ENCODE data around the gene PICALM. TPM values are rescaled to one million over a fixed set of nuclear protein-coding genes. Genes with fewer than 3 reads are reported as not detected.

The PICALM gene
- total and polyA plus RNA-seq, 9 of the 15 experiments (the other 6 are each of a cell fraction or from before 2014, with no cell fraction given), result 41.3 to 990 (median 309) TPM

GRCh38 chr11:86058360-86058759 is 10.5 kb downstream of the PICALM start:
- Histone ChIP-seq H3K27ac (ENCODE audit: extremely low read depth, low read depth, low read length) (peak overlapping the region; percentile 90; the same call in 1 of the 3 replicates), H2AFZ (ENCODE audit: low read depth, low read length) (no peak overlapping the region), H3K9ac (ENCODE audit: insufficient read depth in 1 of 2, low read depth in 2 of 2, low read length in 2 of 2) (peak overlapping the region in 1 of 2 experiments; percentile 91; a peak in 2 of 4 replicates), H3K79me2 (ENCODE audit: control insufficient read depth, insufficient read depth, low read length) (peaks cover 100% of the 10 kb centered on the region), H3K36me3 (ENCODE audit: control insufficient read depth, insufficient read depth, low read length) (peaks cover 39% of the 10 kb centered on the region), H3K9me1 (ENCODE audit: control insufficient read depth, insufficient read depth, low read length) (no peaks in the 10 kb centered on the region), H3K27me3 (ENCODE audit: control insufficient read depth in 2 of 2, insufficient read depth in 2 of 2, low read length in 2 of 2) (no peaks in the 10 kb centered on the region), H3K4me2 (ENCODE audit: insufficient read depth, low read length) (peak overlapping the region; percentile 78), H3K4me3 (no peak overlapping the region), H3K4me1 (replicated peaks in 1 of 2; ENCODE audit: control insufficient read depth in 2 of 2, insufficient read depth in 2 of 2, low read length in 2 of 2) (peaks cover 25 to 63% of the 10 kb centered on the region in 2 experiments), H4K20me1 (replicated peaks; ENCODE audit: control insufficient read depth, insufficient read depth, low read length) (peaks cover 34% of the 10 kb centered on the region), H3K9me3 (replicated peaks; ENCODE audit: control insufficient read depth, insufficient read depth, low read depth, low read length) (no peaks in the 10 kb centered on the region)
- ChIA-PET POLR2A (interaction anchor here (1.2 to 1.4 kb wide), 2 partner anchors 9 kb away, joined by 3 to 12 read pairs; no protein-coding TSS in a partner anchor), CTCF (ENCODE audit: low intra/inter-chr PET ratio) (no interaction called here)
- FAIRE-seq, result no peak
- ATAC-seq, result no peak
- in situ Hi-C loops (cut with MboI), result no loop called here
- intact Hi-C loops (cut with micrococcal nuclease), result no loop called here
- no TSS peak for BruUV-seq (replicated peaks)
- DNase-seq (ENCODE audit: extremely low read depth in 1 of 4, low spot score in 3 of 4), result no peak
- TF ChIP-seq CBX5 (IDR thresholded peaks at IDR 0.05; ENCODE audit: borderline replicate concordance, low read depth) (no peak), HDAC6 (IDR thresholded peaks at IDR 0.05; ENCODE audit: low read depth, low read length) (no peak), CGGBP1 (CRISPR knock-in tag; IDR thresholded peaks at IDR 0.05) (no peak), SFPQ (IDR thresholded peaks at IDR 0.05; ENCODE audit: low read depth, low read length) (no peak), GABPB2 (CRISPR knock-in tag; conservative IDR thresholded peaks at IDR 0.05) (no peak), ZNF12 (CRISPR knock-in tag; IDR thresholded peaks at IDR 0.05) (no peak), CEBPZ (IDR thresholded peaks at IDR 0.05; ENCODE audit: borderline replicate concordance, low read depth, low read length) (no peak), NEUROD1 (IDR thresholded peaks at IDR 0.05; ENCODE audit: borderline replicate concordance, low read depth, low read length, partially characterized antibody) (no peak), MYNN (IDR thresholded peaks at IDR 0.05) (no peak), MYNN (CRISPR knock-in tag; IDR thresholded peaks at IDR 0.05) (no peak), ZNF699 (CRISPR knock-in tag; IDR thresholded peaks at IDR 0.05; ENCODE audit: insufficient replicate concordance) (no peak), ARID3B (CRISPR knock-in tag; IDR thresholded peaks at IDR 0.05; ENCODE audit: borderline replicate concordance) (no peak), FOSL1 (tag; conservative IDR thresholded peaks at IDR 0.05) (no peak), MBD1 (CRISPR knock-in tag; IDR thresholded peaks at IDR 0.05) (no peak)

Measured in K562 (cell line).